Measurements from ENCODE around the gene CSDE1.

- TF ChIP-seq EZH2 (IDR thresholded peaks at IDR 0.05; ENCODE audit: borderline replicate concordance, low read length) (no peak), CTCF (conservative IDR thresholded peaks at IDR 0.05 in 1 of 2, IDR thresholded peaks at IDR 0.05 in 1 of 2; ENCODE audit: extremely low read depth in 1 of 2, insufficient read depth in 1 of 2, low read depth in 1 of 2, low read length in 2 of 2) (no peak)
Measured at GRCh38 chr1:114694540-114695310, 63.1 kb downstream of the CSDE1 start.
